ENCODE data around the gene CDK10.

- TF ChIP-seq SMC3 (conservative IDR thresholded peaks at IDR 0.05; ENCODE audit: insufficient read depth, low read depth, low read length) = 0 out of 2 replicates have a peak, but pooled peaks have one; percentile 39
- peak in 2 of 3 experiments; percentile 70 to 95; a peak in 4 of 6 replicates for TF ChIP-seq CTCF (IDR thresholded peaks at IDR 0.05 in 2 of 3, conservative IDR thresholded peaks at IDR 0.05 in 1 of 3; ENCODE audit: insufficient read depth in 2 of 3, low read depth in 1 of 3, low read length in 3 of 3)
- TF ChIP-seq, protein P1, sequence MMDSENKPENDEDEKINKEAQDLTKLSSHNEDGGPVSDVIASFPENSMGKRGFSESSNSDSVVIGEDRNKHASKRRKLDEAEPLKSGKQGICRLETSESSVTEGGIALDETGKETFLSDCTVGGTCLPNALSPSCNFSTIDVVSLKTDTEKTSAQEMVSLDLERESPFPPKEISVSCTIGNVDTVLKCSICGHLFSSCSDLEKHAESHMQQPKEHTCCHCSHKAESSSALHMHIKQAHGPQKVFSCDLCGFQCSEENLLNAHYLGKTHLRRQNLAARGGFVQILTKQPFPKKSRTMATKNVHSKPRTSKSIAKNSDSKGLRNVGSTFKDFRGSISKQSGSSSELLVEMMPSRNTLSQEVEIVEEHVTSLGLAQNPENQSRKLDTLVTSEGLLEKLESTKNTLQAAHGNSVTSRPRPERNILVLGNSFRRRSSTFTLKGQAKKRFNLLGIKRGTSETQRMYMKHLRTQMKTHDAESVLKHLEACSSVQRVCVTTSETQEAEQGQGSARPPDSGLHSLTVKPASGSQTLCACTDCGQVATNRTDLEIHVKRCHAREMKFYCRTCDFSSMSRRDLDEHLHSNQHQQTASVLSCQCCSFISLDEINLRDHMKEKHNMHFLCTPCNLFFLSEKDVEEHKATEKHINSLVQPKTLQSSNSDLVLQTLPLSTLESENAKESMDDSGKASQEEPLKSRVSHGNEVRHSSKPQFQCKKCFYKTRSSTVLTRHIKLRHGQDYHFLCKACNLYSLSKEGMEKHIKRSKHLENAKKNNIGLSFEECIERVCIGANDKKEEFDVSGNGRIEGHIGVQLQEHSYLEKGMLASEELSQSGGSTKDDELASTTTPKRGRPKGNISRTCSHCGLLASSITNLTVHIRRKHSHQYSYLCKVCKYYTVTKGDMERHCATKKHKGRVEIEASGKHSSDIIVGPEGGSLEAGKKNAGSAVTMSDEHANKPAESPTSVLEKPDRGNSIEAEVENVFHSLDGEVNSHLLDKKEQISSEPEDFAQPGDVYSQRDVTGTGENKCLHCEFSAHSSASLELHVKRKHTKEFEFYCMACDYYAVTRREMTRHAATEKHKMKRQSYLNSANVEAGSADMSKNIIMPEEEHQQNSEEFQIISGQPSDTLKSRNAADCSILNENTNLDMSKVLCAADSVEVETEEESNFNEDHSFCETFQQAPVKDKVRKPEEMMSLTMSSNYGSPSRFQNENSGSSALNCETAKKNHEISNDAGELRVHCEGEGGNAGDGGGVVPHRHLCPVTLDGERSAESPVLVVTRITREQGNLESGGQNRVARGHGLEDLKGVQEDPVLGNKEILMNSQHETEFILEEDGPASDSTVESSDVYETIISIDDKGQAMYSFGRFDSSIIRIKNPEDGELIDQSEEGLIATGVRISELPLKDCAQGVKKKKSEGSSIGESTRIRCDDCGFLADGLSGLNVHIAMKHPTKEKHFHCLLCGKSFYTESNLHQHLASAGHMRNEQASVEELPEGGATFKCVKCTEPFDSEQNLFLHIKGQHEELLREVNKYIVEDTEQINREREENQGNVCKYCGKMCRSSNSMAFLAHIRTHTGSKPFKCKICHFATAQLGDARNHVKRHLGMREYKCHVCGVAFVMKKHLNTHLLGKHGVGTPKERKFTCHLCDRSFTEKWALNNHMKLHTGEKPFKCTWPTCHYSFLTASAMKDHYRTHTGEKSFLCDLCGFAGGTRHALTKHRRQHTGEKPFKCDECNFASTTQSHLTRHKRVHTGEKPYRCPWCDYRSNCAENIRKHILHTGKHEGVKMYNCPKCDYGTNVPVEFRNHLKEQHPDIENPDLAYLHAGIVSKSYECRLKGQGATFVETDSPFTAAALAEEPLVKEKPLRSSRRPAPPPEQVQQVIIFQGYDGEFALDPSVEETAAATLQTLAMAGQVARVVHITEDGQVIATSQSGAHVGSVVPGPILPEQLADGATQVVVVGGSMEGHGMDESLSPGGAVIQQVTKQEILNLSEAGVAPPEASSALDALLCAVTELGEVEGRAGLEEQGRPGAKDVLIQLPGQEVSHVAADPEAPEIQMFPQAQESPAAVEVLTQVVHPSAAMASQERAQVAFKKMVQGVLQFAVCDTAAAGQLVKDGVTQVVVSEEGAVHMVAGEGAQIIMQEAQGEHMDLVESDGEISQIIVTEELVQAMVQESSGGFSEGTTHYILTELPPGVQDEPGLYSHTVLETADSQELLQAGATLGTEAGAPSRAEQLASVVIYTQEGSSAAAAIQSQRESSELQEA (IDR thresholded peaks at IDR 0.05; ENCODE audit: low read depth) = no peak
- no peak for TF ChIP-seq BACH1 (tag; IDR thresholded peaks at IDR 0.05)
- peak; percentile 50; the same call in 1 of the 2 replicates for TF ChIP-seq HDAC2 (IDR thresholded peaks at IDR 0.05)
- TF ChIP-seq EZH2 (IDR thresholded peaks at IDR 0.05; ENCODE audit: borderline replicate concordance, low read depth, low read length) = no peak
- TF ChIP-seq CREB1 (IDR thresholded peaks at IDR 0.05) = peak; percentile 55
- TF ChIP-seq CREB1 (CRISPR knock-in tag; IDR thresholded peaks at IDR 0.05) = peak; percentile 57; the same call in 1 of the 2 replicates
- no peak for TF ChIP-seq MTA1 (IDR thresholded peaks at IDR 0.05; ENCODE audit: borderline replicate concordance)
- TF ChIP-seq POLR2AphosphoS5 (IDR thresholded peaks at IDR 0.05; ENCODE audit: control insufficient read depth, insufficient read depth, low read depth, low read length) = peak; percentile 60
- TF ChIP-seq ZNF282 (CRISPR knock-in tag; IDR thresholded peaks at IDR 0.05) = no peak
Observed at GRCh38 chr16:89701425-89702406, 15.2 kb downstream of the CDK10 start, which contains the start of gene SPATA2L.
